ENCODE results near the gene CELA2A. TPM values are rescaled to one million over a fixed set of nuclear protein-coding genes. Genes with fewer than 3 reads are reported as not detected.
"Not testable (repeated sequence)": the region's sequence is repeated elsewhere in the genome, so short reads cannot be mapped to it uniquely, and the experiment has no call there.

The CELA2A gene
- polyA plus RNA-seq, 1 of the 3 experiments (the other 2 are of a cell fraction), result not detected

- no peak for TF ChIP-seq REST (IDR thresholded peaks at IDR 0.05; ENCODE audit: low read depth, low read length)
Observed at GRCh38 chr1:15457585-15457984, 1.1 kb downstream of the CELA2A start (continued).

GRCh38 chr1:15458388-15458787 lies 1.9 kb downstream of the CELA2A start:
- H3K27ac ChIP-seq (ENCODE audit: low read depth in 2 of 2, low read length in 1 of 2); H3K9me2 ChIP-seq; H3K79me2 ChIP-seq (ENCODE audit: insufficient read depth); H3K9ac ChIP-seq; H2AFZ ChIP-seq (ENCODE audit: low read depth); H4K20me1 ChIP-seq (ENCODE audit: insufficient read depth); H3K4me3 ChIP-seq (ENCODE audit: low read depth in 2 of 2, low read length in 1 of 2); H3K27me3 ChIP-seq (ENCODE audit: insufficient read depth); DNase-seq; CTCF ChIA-PET; H3K4me2 ChIP-seq; H3K4me1 ChIP-seq (ENCODE audit: control insufficient read depth in 1 of 2, insufficient read depth in 2 of 2, low read depth in 1 of 2, low read length in 1 of 2); H3K36me3 ChIP-seq (replicated peaks in 1 of 2; ENCODE audit: control insufficient read depth in 1 of 2, insufficient read depth in 2 of 2, low read length in 1 of 2); H3K9me3 ChIP-seq; H3F3A ChIP-seq (replicated peaks; ENCODE audit: insufficient read depth): not testable (repeated sequence)
- POLR2A ChIA-PET, result interaction anchor here (0.6 kb wide), 1 partner anchor 67 kb away, joined by 3 read pairs; no protein-coding TSS in a partner anchor
- WGBS (ENCODE audit: low lambda C conversion rate), result 84% methylated on average over 4 of the region's 4 CpGs

DNA sequence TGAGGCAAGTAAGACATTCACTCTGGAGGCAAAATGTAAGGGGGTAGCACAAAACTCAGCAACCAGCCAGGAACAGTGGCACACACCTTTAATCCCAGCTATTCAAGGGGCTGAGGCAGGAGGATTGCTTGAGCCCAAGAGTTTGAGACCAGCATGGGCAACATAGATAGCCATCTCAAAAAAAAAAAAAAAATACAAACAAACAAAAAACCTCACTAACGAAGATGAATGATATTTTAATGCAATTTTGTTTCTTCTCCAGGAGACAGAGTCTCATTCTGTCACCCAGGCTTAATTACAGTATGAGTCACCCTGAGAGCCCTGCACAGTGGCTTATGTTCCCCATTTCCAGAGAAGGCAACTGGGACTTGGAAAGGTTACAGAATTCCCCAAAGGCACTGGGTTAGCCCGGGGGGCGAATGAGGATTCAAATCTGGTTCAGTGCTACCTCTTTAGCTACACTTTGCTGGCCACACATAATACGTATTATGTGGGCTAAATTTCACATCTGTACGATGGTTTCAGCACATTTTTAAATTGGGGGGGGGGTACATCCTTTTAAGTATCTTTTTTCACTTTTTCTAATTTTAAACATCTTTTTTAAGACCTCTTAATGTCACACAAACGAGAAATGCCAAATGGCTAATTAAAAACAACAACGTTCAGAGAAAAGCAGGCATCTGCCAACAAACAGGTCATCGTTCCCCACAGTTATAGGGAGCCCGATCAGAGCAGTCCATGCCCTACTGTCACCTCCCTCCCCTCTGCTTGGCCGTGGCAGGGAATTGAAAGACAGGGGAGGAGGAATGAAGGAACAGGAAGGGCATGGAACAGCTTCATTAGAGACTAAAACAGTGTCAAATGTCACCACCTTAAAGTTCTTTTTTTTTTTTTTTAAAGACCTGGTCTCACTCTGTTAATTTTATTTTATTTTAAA lies 3.5 kb downstream of the CELA2A start:
- POLR2A ChIA-PET, result no interaction called here
- peak; percentile 60 for DNase-seq
- 21% methylated on average over 10 of the region's 10 CpGs for WGBS (ENCODE audit: low lambda C conversion rate)
- Histone ChIP-seq H3K9me2 (no peaks in the 10 kb centered on the region), H3K9me3 (no peaks in the 10 kb centered on the region), H3K4me3 (ENCODE audit: low read depth in 2 of 2, low read length in 1 of 2) (no peak overlapping the region), H3F3A (replicated peaks; ENCODE audit: insufficient read depth) (no peaks in the 10 kb centered on the region), H3K4me2 (peak overlapping the region; percentile 24; the same call in 1 of the 2 replicates), H3K36me3 (replicated peaks in 1 of 2; ENCODE audit: control insufficient read depth in 1 of 2, insufficient read depth in 2 of 2, low read length in 1 of 2) (no peaks in the 10 kb centered on the region), H3K4me1 (ENCODE audit: control insufficient read depth in 1 of 2, insufficient read depth in 2 of 2, low read depth in 1 of 2, low read length in 1 of 2) (peaks cover 5 to 8% of the 10 kb centered on the region in 2 experiments; a peak in 2 of 4 replicates), H3K9ac (no peak overlapping the region), H3K27ac (ENCODE audit: low read depth in 2 of 2, low read length in 1 of 2) (no peak overlapping the region), H2AFZ (ENCODE audit: low read depth) (no peak overlapping the region), H3K79me2 (ENCODE audit: insufficient read depth) (no peaks in the 10 kb centered on the region), H4K20me1 (ENCODE audit: insufficient read depth) (no peaks in the 10 kb centered on the region), H3K27me3 (ENCODE audit: insufficient read depth) (no peaks in the 10 kb centered on the region)
- CTCF ChIA-PET, result interaction anchor here (0.9 kb wide), 1 partner anchor 40 kb away, joined by 3 read pairs; no protein-coding TSS in a partner anchor
- TF ChIP-seq SMC3 (IDR thresholded peaks at IDR 0.05; ENCODE audit: low read depth, low read length) (no peak), GATA2 (CRISPR knock-in tag; IDR thresholded peaks at IDR 0.05) (peak; percentile 59)
- TF ChIP-seq, protein P1, sequence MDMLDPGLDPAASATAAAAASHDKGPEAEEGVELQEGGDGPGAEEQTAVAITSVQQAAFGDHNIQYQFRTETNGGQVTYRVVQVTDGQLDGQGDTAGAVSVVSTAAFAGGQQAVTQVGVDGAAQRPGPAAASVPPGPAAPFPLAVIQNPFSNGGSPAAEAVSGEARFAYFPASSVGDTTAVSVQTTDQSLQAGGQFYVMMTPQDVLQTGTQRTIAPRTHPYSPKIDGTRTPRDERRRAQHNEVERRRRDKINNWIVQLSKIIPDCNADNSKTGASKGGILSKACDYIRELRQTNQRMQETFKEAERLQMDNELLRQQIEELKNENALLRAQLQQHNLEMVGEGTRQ (IDR thresholded peaks at IDR 0.05; ENCODE audit: borderline replicate concordance, low read depth, low read length), result no peak

Measured in SK-N-SH (cell line).